ENCODE measurements around the gene EIF3L.

Gene EIF3L

GRCh38 chr22:37918580-37919270 lies 69.5 kb downstream of the EIF3L start:
- H3K27me3 Mint-ChIP-seq: no peaks in the 10 kb centered on the region
- peaks cover 5% of the 10 kb centered on the region for H3K4me1 Mint-ChIP-seq (ENCODE audit: low read depth)
- H3K36me3 Mint-ChIP-seq (ENCODE audit: low read depth): peaks cover 13% of the 10 kb centered on the region
- no peak overlapping the region for H3K27ac Mint-ChIP-seq
- H3K9me3 Mint-ChIP-seq: no peaks in the 10 kb centered on the region
- no peak overlapping the region for H3K4me3 Mint-ChIP-seq

DNA sequence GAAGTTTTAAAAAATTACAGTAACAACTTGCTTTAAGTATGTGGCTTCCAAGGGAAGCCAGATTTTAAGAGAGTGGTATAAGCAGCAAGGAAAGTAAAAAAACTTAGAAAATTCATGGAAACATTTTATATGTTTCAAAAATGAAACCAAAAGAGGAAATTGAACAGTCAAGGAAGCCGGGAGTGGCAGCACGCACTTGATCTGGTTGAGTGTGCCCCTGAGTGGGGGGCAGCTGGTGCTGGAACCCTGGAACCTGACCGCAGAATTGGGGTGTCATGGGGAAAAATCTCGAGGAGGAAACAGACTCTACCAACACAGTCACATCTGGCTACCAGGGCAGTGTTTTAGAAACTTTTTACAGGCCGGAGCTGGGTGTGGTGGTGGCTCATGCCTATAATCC lies 70.9 kb downstream of the EIF3L start:
- H3K36me3 Mint-ChIP-seq (ENCODE audit: low read depth): peaks cover 13% of the 10 kb centered on the region
- H3K4me1 Mint-ChIP-seq (ENCODE audit: low read depth): peaks cover 5% of the 10 kb centered on the region
- H3K27me3 Mint-ChIP-seq: no peaks in the 10 kb centered on the region
- H3K9me3 Mint-ChIP-seq: no peaks in the 10 kb centered on the region
- peak overlapping the region; percentile 82 for H3K27ac Mint-ChIP-seq
- H3K4me3 Mint-ChIP-seq: peak overlapping the region; percentile 17

GRCh38 chr22:37922191-37922590 lies 73.0 kb downstream of the EIF3L start:
- no peaks in the 10 kb centered on the region for H3K27me3 Mint-ChIP-seq
- peaks cover 5% of the 10 kb centered on the region for H3K4me1 Mint-ChIP-seq (ENCODE audit: low read depth)
- H3K9me3 Mint-ChIP-seq: no peaks in the 10 kb centered on the region
- H3K4me3 Mint-ChIP-seq: no peak overlapping the region
- no peak overlapping the region for H3K27ac Mint-ChIP-seq
- H3K36me3 Mint-ChIP-seq (ENCODE audit: low read depth): peaks cover 13% of the 10 kb centered on the region

GRCh38 chr22:37923927-37924326 lies 74.7 kb downstream of the EIF3L start:
- Mint-ChIP-seq H3K36me3 (ENCODE audit: low read depth) (peaks cover 18% of the 10 kb centered on the region), H3K4me3 (no peak overlapping the region), H3K27ac (no peak overlapping the region), H3K9me3 (no peaks in the 10 kb centered on the region), H3K27me3 (no peaks in the 10 kb centered on the region), H3K4me1 (ENCODE audit: low read depth) (peaks cover 5% of the 10 kb centered on the region)

GRCh38 chr22:37924386-37925065 lies 75.3 kb downstream of the EIF3L start:
- Mint-ChIP-seq H3K27ac (no peak overlapping the region), H3K27me3 (no peaks in the 10 kb centered on the region)

GRCh38 chr22:37925330-37925729 lies 76.1 kb downstream of the EIF3L start:
- peaks cover 16% of the 10 kb centered on the region for H3K36me3 Mint-ChIP-seq (ENCODE audit: low read depth)
- peaks cover under 1% of the 10 kb centered on the region for H3K4me1 Mint-ChIP-seq (ENCODE audit: low read depth)
- no peak overlapping the region for H3K4me3 Mint-ChIP-seq
- no peak overlapping the region for H3K27ac Mint-ChIP-seq
- H3K9me3 Mint-ChIP-seq: no peaks in the 10 kb centered on the region
- no peaks in the 10 kb centered on the region for H3K27me3 Mint-ChIP-seq

More at GRCh38 chr22:37924386-37925065, 75.3 kb downstream of the EIF3L start:
- Mint-ChIP-seq H3K36me3 (ENCODE audit: low read depth) (peaks cover 21% of the 10 kb centered on the region), H3K4me3 (no peak overlapping the region), H3K9me3 (no peaks in the 10 kb centered on the region), H3K4me1 (ENCODE audit: low read depth) (peaks cover 5% of the 10 kb centered on the region)

DNA sequence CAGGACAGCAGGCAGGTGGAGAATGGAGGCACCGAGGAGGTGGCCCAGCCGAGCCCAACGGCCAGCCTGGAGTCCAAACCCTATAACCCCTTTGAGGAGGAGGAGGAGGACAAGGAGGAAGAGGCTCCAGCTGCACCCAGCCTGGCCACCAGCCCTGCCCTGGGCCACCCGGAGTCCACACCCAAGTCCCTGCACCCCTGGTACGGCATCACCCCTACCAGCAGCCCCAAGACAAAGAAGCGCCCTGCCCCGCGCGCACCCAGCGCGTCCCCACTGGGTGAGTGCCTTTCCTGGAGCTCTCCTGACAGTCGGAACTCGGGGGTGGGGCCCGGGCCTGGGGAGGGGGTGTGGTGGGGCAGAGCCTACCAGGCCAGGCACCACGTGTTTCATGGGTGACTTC lies 76.5 kb downstream of the EIF3L start:
- H3K9me3 Mint-ChIP-seq: no peaks in the 10 kb centered on the region
- no peaks in the 10 kb centered on the region for H3K27me3 Mint-ChIP-seq
- no peak overlapping the region for H3K27ac Mint-ChIP-seq
- H3K36me3 Mint-ChIP-seq (ENCODE audit: low read depth): peaks cover 16% of the 10 kb centered on the region
- H3K4me1 Mint-ChIP-seq (ENCODE audit: low read depth): no peaks in the 10 kb centered on the region
- H3K4me3 Mint-ChIP-seq: no peak overlapping the region

DNA sequence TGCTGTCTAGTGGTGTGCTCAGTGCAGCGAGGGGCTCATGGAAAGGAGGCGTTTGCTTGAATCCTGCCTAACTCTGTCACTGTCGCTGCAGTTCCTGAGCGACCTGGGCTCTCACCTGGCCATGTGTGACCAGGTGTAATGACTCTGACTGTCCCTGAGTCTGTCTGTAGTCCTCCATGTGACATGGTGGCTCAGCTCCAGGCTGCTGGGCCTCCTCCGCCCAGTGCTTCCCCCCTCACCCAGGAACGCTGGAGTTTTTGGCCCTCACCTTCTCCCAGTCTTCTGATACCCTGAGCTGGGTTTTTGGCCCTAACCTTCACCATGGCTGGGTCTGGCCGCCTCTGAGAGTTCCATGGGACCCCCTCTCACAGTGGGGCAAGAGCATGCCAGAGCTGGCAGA lies 77.1 kb downstream of the EIF3L start:
- Mint-ChIP-seq H3K4me3 (no peak overlapping the region), H3K4me1 (ENCODE audit: low read depth) (no peaks in the 10 kb centered on the region), H3K27ac (no peak overlapping the region), H3K36me3 (ENCODE audit: low read depth) (peaks cover 16% of the 10 kb centered on the region), H3K9me3 (no peaks in the 10 kb centered on the region), H3K27me3 (no peaks in the 10 kb centered on the region)

DNA sequence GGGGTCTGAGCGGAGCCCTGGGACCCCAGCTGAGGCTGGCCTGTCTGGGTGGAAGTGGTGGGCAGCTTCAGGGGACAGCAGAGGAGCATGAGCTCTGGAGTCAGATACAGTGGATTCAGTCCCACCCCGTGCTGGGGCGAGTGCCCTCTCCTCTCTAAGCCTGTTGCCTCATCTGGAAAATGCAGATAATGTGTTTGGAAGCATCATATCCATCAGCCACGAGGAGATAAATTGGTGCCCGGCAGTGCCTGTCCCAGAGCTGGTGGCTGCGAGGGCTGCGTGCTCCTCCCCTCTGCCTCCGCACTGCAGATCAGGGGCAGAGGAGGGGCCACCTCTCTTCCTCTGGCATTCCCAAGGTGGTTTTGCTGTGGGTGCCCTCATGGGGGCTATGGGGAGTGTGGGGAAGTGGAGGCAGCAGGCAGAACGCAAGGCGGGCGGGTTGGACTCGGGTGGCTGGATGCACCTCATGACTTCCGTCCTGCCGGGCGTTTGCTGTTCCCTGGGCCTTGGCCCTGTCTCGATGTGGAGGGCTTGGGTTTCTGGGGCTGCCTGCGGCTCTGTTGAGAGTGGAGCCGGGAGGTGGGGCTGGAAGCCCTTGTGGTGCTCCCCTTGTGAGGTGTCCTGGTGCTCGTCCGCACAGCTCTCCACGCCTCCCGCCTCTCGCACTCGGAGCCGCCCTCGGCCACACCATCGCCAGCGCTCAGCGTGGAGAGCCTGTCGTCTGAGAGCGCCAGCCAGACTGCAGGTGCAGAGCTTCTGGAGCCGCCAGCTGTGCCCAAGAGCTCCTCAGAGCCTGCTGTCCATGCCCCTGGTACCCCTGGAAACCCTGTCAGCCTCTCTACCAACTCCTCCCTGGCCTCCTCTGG lies 77.8 kb downstream of the EIF3L start:
- Mint-ChIP-seq H3K27me3 (no peaks in the 10 kb centered on the region), H3K4me3 (no peak overlapping the region), H3K9me3 (no peaks in the 10 kb centered on the region), H3K36me3 (ENCODE audit: low read depth) (peaks cover 12% of the 10 kb centered on the region), H3K4me1 (ENCODE audit: low read depth) (no peaks in the 10 kb centered on the region), H3K27ac (no peak overlapping the region)

- Mint-ChIP-seq H3K4me1 (ENCODE audit: low read depth) (no peaks in the 10 kb centered on the region), H3K4me3 (no peak overlapping the region), H3K9me3 (no peaks in the 10 kb centered on the region), H3K36me3 (ENCODE audit: low read depth) (peaks cover 12% of the 10 kb centered on the region), H3K27ac (no peak overlapping the region), H3K27me3 (no peaks in the 10 kb centered on the region)
Observed at GRCh38 chr22:37927637-37927936, 78.4 kb downstream of the EIF3L start.

DNA sequence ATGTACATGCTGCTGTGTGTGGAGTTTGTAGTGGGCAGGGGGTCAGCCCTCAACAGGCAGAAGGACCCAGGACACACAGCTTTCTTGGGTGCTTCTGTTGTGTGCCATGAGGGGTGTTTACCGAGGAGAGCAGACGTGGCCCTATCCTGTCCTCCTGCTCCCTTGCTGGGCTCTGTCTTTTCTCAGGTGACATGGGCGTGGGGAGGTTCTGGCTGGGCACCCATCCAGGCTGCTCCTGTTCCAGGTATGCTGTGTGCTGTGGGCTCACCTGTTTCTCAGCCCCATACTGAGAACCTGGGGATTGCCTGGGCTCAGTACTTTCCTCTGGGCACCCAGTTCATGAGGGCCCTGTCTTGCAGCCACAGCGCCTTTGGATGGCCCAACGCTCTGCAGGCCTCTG lies 80.2 kb downstream of the EIF3L start:
- peaks cover 7% of the 10 kb centered on the region for H3K36me3 Mint-ChIP-seq (ENCODE audit: low read depth)
- H3K27me3 Mint-ChIP-seq: no peaks in the 10 kb centered on the region
- no peaks in the 10 kb centered on the region for H3K9me3 Mint-ChIP-seq
- no peak overlapping the region for H3K27ac Mint-ChIP-seq
- peaks cover 9% of the 10 kb centered on the region for H3K4me1 Mint-ChIP-seq (ENCODE audit: low read depth)
- no peak overlapping the region for H3K4me3 Mint-ChIP-seq

- Mint-ChIP-seq H3K9me3 (no peaks in the 10 kb centered on the region), H3K4me3 (no peak overlapping the region), H3K27me3 (no peaks in the 10 kb centered on the region), H3K27ac (no peak overlapping the region), H3K4me1 (ENCODE audit: low read depth) (peaks cover 9% of the 10 kb centered on the region), H3K36me3 (ENCODE audit: low read depth) (peaks cover 7% of the 10 kb centered on the region)
Observed at GRCh38 chr22:37930270-37930951, 81.2 kb downstream of the EIF3L start.

DNA sequence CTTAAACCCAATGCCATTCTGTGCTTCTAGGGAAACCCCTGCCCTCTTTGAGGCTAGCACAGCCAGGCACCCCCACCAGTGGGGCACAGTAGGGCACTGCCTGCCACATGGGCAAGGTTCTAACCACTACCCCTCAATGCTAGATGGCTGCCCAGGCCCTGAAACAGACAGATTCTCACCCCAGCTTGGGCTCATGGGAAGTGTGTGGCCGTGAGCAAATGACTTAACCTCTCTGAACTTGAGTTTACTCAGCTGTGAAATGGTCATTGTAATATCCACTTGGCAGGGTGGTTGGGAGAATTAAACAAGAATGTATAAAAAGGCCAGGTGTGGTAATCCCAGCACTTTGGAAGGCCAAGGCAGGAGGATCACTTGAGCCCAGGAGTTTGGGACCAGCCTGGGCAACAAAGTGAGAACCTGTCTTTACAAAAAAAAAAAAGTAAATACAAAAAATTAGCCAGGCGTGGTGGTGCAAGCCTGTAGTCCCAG lies 81.8 kb downstream of the EIF3L start:
- no peaks in the 10 kb centered on the region for H3K9me3 Mint-ChIP-seq
- H3K27ac Mint-ChIP-seq: no peak overlapping the region
- peaks cover 9% of the 10 kb centered on the region for H3K4me1 Mint-ChIP-seq (ENCODE audit: low read depth)
- no peaks in the 10 kb centered on the region for H3K27me3 Mint-ChIP-seq
- H3K36me3 Mint-ChIP-seq (ENCODE audit: low read depth): peaks cover 7% of the 10 kb centered on the region
- H3K4me3 Mint-ChIP-seq: no peak overlapping the region

GRCh38 chr22:37931893-37932389 lies 82.7 kb downstream of the EIF3L start:
- H3K27ac Mint-ChIP-seq: no peak overlapping the region
- H3K27me3 Mint-ChIP-seq: no peaks in the 10 kb centered on the region
- H3K4me3 Mint-ChIP-seq: no peak overlapping the region
- peaks cover 7% of the 10 kb centered on the region for H3K36me3 Mint-ChIP-seq (ENCODE audit: low read depth)
- H3K9me3 Mint-ChIP-seq: no peaks in the 10 kb centered on the region
- peaks cover 9% of the 10 kb centered on the region for H3K4me1 Mint-ChIP-seq (ENCODE audit: low read depth)
